Measurements from ENCODE around the gene TAAR8.

DNA sequence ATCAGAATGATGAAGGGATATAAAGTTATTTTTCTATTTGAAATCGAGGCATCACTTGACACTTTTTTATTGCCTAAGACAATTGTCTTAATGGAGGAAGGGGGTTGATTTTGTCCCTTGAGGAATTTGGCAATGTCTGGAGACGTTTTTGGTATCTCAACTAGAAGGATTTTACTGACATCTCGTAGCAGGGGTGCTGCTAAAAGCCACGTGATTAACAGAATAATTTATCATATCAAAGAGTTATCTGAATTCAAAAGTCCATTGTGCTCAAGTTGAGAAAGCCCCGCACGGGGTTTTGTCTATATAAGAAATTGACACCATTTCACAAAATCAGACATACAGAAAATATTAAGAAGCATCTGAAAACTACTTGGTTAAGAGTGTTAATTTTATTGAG is 16.1 kb downstream of the TAAR8 start:
- TF ChIP-seq CTCF (IDR thresholded peaks at IDR 0.05) (no peak), POLR2AphosphoS5 (IDR thresholded peaks at IDR 0.05) (no peak), POLR2A (IDR thresholded peaks at IDR 0.05) (no peak)
